Choroid plexus epithelial cell (primary cell): ENCODE results near the gene OR1C1.
"Not testable (repeated sequence)": the region's sequence is repeated elsewhere in the genome, so short reads cannot be mapped to it uniquely, and the experiment has no call there.

Experiments
- DNase-seq: peaks from one replicate; pipeline ENCODE4 v3.0.0-alpha.2; 2010; ENCODE audit warnings: low read depth
- H3K4me3 ChIP-seq: 2 replicates; pipeline ENCODE4 v1.5.1; 2011; ENCODE audit warnings: low read depth, mild to moderate bottlenecking, control low read depth, low read length, moderate library complexity
- TF ChIP-seq, protein P1 (sequence below): conservative IDR thresholded peaks from 2 replicates; pipeline ENCODE4 v1.5.1; 2011; ENCODE audit warnings: low read depth, mild to moderate bottlenecking, control low read depth, inconsistent platforms, low read length, moderate library complexity

Gene OR1C1

DNA sequence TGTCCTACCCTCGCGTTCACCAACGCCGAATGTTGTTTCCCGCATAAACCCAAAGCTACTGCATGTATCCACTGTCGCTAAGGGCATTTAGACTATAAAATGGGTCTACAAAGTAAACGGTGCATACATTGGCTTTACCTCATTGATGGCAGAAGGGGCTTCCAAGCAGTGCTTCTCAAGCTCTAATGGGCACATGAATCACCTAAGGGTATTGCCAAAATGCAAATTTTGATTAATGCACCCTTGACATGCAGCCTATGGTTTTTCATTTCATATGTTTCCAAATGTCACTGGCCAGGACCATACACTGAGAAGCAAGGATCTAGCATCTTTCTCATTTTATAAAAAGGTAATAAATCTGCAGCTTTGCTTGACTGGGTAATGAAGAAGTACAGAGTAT is 46.6 kb downstream of the OR1C1 start:
- no peak for DNase-seq
- H3K4me3 ChIP-seq, result no peak overlapping the region
- TF ChIP-seq, protein P1, sequence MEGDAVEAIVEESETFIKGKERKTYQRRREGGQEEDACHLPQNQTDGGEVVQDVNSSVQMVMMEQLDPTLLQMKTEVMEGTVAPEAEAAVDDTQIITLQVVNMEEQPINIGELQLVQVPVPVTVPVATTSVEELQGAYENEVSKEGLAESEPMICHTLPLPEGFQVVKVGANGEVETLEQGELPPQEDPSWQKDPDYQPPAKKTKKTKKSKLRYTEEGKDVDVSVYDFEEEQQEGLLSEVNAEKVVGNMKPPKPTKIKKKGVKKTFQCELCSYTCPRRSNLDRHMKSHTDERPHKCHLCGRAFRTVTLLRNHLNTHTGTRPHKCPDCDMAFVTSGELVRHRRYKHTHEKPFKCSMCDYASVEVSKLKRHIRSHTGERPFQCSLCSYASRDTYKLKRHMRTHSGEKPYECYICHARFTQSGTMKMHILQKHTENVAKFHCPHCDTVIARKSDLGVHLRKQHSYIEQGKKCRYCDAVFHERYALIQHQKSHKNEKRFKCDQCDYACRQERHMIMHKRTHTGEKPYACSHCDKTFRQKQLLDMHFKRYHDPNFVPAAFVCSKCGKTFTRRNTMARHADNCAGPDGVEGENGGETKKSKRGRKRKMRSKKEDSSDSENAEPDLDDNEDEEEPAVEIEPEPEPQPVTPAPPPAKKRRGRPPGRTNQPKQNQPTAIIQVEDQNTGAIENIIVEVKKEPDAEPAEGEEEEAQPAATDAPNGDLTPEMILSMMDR, result no peak

DNA sequence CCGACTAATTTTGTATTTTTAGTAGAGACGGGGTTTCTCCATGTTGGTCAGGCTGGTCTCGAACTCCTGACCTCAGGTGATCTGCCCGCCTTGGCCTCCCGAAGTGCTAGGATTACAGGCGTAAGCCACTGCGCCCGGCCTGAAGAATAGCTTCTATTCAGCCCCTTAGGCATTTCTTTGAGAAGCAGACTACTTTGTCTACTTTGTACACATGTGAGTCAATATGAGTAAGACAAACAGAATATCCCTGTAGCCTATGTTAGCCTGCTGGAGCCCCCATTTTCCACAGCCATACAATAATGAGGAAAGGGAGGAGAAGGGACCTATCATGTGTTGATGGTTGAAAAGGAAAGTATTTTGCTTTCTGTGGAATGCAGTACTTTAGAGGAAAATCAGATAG is 49.7 kb downstream of the OR1C1 start:
- not testable (repeated sequence) for H3K4me3 ChIP-seq, DNase-seq
